HG03175 (cell line): ENCODE measurements around the gene PRR14L.

ENCODE experiments used
- ATAC-seq: cut with Tn5 transposase; IDR thresholded peaks from one replicate; pipeline ENCODE4 v1.9.1; 2021; ENCODE audit warnings: mild to moderate bottlenecking, moderate library complexity; ENCODE audit not compliant: unreplicated experiment

PRR14L gene

GRCh38 chr22:31647066-31647465, 102.9 kb downstream of the PRR14L start:
- ATAC-seq = no peak

DNA sequence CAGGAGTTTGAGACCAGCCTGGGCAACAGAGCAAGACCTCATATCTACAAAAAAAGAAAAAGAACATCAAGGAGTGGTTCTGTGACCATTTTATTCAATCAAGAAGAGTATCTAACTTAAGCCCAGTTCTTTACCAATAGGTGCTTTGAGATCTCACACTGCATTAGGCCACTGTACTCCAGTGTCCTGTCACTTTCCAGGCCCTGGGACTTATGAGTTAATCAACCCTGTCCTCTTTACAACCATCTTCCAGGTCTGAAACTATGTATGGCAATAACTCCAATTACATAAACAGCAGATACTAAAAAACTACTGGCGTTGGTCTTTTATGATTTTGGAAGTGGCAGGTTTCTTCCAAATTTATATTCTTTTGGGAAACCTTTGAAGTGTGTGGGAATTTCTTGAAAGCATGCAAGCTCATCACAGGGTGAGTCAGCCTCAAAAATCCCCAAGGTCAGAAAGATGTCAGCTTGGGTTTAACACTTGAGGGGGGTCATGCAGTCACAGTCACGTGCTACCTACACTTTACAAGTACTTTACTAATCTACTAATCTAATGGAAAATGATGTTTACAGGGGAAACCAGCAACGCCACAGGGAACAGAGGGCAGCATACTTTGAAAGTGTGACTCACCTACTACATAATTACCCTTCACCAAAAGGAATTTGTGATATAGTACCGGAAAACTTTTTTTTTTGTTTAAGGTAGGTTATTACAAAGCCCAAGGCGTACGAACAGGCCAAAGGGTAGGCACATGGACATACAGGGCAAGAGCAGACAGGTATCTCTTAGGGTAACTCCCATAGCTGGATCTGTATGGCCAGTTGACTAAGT, 103.5 kb downstream of the PRR14L start:
- ATAC-seq = no peak

GRCh38 chr22:31639436-31640039, 110.4 kb downstream of the PRR14L start:
- ATAC-seq = no peak

DNA sequence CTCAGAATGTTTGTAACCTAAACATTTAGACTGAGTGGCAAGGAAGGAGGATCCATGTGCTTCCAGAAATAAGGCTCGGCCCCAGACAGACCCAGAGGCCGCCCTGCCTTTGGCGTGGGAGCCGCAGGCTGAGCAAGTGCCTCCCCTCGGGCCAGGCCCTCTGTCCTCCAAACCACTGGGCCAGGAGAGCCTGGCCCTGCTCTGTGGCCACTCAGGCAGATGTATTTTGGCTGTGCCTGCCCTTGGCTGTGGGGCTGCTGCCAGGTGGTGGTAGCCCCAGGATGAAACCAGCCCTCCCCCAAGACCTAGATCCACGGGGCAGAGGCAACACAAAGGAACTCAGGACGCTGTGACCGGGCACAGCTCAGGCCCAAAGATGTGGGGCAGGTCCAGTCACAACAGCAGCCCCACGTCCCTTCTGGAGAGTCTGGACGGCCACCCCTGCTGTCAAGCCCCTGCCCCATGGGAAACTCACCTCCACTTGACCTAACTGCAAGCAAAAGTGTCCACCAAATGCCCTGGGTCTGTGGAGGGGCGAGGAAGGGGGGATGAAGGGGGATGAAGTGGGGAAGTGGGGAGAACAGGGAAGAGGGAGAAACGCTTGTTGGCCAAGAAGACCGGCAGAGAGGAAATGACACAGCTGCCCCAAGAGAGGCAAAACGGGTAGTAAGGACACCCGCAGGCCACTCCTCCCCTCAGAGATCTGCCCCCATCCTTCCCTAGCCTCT, 111.9 kb downstream of the PRR14L start:
- peak; percentile 47 for ATAC-seq

DNA sequence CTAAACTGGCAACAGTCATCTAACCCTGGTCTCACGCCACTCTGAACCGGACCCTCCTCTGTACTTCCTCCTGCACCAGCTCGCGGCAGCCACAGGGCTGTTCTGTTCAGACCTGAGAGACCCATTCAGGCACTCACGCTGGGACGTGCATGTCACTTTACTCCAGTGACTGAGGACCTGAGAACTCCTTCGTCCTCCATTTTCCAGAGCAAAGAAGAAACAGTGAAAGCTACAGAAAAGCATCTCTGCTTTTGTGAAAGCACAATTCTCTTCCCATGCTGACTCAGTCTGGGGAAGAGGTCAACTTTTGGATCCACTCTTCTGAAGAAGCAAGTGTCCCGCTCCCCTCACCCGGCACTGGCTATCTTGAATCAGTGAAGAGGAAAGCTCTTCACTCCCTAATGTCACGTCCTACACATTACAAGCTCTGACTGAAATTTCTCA, 112.5 kb downstream of the PRR14L start:
- peak; percentile 68 for ATAC-seq

DNA sequence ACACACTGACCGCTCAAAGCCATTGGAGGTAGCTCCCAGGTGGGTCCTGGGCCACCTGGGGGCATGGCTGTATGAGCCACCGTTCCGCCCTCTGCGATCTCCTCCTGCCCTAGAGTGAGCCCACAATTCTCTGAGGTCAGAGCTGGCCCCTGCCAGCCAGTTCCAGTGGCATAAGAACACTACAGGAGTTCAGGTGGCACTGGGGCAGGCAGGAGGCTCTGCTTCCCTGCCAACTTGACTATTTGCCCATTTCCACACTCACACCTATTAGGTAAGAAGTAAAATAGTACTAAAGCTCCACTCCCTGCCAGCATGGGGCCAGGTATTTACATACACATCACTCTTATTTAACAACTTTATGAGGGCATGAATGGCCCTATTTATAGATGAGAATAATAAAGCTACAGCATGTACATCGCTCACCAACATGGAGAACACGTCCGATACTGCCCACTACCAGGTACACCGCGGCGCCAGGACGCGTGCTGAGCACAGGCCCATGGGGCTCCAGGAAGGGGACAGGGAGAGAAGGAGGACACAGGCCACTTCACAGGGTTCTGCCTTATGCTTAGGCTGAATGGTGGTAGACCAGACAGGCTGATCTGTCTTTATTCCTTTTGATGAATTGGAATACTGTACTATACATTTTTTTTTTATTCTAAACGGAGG, 114.2 kb downstream of the PRR14L start:
- no peak for ATAC-seq

DNA sequence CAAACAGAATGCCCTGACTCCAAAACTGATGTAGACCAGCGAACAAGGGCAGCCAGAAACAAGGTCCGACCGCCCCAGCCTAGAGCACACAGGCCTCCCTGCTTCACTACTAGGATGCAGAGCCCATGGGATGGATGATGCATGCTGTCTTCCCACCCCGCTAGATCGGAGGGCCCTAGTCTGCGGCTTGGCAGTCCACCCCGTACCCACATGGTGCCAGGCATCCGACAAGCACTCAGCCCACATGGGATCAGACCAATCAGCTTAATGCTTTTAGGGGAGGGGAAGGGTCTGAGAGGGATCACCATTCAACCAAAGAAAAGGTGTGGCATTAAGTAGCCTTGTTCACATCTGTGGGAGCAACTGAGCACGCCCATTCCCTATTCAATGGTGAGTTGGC, 118.5 kb downstream of the PRR14L start:
- no peak for ATAC-seq
